GM12874 (cell line): ENCODE data around the gene PNMA8A.

Experiments used
- TF ChIP-seq, protein P1 (sequence below): IDR thresholded peaks from 2 replicates; pipeline ENCODE4 v1.5.1; 2011; ENCODE audit warnings: low read depth, mild to moderate bottlenecking, control low read depth, low read length, moderate library complexity; ENCODE audit not compliant: insufficient read depth

Gene PNMA8A

DNA sequence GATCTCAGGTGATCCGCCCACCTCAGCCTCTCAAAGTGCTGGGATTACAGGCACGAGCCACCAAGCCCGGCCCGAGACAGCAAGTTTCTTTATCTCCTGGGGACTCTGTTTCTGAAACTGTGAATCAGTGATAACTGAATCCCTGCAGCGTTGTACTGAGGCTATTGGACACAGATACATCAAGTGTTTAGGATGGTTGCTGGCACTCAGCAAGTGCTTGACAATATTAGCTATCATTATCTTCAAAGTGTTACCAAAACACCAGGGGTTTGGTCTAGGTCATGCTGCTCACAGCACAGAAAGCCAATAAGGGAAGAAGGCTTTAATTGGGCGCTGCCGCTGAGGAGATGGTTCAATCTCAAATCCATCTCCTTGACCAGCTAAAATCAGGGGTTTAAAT lies 22.1 kb downstream of the PNMA8A start:
- TF ChIP-seq, protein P1, sequence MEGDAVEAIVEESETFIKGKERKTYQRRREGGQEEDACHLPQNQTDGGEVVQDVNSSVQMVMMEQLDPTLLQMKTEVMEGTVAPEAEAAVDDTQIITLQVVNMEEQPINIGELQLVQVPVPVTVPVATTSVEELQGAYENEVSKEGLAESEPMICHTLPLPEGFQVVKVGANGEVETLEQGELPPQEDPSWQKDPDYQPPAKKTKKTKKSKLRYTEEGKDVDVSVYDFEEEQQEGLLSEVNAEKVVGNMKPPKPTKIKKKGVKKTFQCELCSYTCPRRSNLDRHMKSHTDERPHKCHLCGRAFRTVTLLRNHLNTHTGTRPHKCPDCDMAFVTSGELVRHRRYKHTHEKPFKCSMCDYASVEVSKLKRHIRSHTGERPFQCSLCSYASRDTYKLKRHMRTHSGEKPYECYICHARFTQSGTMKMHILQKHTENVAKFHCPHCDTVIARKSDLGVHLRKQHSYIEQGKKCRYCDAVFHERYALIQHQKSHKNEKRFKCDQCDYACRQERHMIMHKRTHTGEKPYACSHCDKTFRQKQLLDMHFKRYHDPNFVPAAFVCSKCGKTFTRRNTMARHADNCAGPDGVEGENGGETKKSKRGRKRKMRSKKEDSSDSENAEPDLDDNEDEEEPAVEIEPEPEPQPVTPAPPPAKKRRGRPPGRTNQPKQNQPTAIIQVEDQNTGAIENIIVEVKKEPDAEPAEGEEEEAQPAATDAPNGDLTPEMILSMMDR = no peak

DNA sequence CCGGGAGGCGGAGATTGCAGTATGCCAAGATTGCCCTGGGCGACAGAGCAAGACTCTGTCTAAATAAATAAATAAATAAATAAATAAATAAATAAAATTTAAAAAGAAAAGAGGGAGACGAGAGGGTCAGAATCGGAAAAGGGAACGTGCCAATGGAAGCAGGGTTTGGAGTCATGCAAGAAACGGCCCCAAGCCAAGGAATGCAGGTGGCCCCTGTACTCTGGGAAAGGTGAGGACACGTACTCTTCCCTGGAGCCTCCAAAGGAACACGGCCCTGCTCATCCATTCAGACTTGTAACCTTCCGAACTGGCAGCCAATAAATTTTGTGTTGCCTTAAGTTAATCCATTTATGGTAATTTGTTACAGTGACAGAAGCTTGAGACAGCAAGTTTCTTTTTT lies 22.8 kb downstream of the PNMA8A start:
- TF ChIP-seq, protein P1 = no peak

DNA sequence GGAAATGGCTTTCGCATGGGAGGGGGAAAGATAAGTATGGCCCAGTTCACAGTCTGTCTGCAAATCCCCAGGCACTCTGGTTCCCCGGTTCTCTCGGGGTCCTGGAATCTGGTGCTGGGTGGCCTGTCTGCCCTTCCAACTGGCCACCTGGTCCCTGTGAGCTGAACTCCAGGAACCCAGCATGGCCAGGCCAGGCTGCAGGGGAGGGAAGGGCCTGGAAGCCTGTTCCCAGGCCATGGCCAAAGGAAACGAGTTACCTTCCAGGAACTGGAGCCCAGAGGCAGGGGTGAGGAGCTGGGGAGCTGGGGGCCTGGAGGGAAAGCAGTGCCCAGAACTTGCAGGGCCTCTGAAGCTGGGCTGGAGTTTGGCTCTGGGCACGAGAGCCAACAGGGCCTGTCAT lies 23.5 kb downstream of the PNMA8A start:
- TF ChIP-seq, protein P1 = no peak

DNA sequence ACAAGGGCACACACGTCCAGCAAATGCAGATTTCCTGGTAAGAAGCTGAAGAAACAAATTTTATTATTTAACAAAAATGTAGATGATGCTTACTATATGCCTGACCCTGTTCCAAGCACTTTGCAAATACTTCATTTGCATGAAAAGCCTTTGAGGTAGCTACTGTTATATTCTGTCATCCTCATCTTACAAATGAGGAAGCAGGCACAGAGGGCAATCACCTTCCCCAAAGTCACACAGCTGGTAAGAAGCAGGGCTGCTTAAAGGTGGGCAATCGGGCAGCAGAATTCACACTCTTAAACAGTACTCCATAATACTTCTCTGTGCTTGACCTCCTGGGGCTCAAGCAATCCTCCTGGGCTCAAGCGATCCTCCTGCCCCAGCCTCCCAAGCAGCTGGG lies 24.4 kb downstream of the PNMA8A start:
- TF ChIP-seq, protein P1 = no peak

DNA sequence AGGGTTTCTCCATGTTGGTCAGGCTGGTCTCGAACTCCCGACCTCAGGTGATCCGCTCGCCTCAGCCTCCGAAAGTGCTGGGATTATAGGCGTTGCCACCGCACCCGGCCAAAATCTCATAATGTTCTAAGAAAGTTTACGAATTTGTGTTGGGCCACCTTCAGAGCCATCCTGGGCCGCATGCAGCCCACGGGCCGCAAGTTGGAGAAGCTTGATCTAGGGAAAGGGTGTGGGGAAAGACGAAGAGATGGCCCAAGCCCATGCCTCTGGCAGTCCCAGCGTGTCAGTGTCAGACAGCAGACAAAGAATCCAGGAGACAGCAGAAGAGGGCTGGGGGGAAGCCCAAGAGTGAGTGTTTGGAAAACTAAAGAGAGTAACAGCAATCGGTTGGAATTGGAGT lies 25.3 kb downstream of the PNMA8A start:
- TF ChIP-seq, protein P1 = no peak

DNA sequence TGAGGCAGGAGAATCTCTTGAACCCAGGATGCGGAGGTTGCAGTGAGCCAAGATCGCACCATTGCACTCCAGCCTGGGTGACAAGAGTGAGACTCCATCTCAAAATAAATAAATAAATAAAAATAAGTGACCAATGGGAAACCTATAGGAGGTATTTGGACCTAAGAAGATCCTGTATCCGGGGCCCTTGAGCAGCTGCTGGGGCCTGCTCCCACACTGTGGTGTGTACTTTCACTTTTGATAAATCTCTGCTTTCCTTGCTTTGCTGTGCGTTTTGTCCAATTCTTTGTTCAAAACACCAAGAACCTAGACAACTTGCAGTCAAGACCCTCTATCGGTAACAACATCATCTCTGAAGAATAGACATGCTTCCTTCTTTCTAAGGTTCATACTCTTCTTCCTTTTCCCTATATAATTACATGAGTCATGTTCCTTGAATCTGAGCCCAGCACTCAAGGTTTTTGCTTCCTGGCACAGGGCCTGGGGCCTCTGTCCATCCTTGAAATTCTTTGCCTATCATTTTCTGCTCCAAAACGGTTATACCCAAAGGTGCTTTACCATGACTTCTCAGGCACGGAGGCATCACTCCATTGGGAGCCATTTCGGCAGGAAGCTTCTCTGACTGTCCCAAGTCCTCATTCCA lies 28.4 kb downstream of the PNMA8A start:
- TF ChIP-seq, protein P1 = no peak

DNA sequence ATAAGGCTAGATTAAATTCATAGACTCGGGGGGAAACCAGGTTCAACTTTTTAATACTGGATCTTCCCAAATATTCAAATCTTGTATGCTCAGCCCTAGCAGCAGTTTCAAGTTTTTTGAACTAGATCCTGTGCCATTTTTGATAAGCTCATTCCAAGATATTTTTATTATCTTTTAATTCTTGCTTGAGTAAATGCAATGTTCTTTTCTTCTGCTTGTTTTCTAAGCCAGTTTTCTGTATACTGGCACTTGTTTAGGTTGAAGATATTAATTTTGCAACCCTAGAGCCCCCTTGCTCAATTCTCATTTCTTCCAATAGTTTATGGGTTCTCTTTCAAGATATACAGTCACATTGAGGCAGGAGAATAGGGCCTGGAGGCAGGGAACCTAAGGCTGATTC lies 29.5 kb downstream of the PNMA8A start:
- TF ChIP-seq, protein P1 = no peak
